IMR-90 (cell line): ENCODE results near the gene ARX. TPM values are rescaled to one million over a fixed set of nuclear protein-coding genes. Genes with fewer than 3 reads are reported as not detected.

ENCODE experiments used
- ATAC-seq: fragments of 200-7000 bp; cut with Tn5 transposase; 2 replicates; pipeline ENCODE4 v1.9.1; 2020; ENCODE audit warnings: low read depth, mild to moderate bottlenecking, moderate library complexity
- BruUV-seq: library from RNA; stranded (reverse); fragments of 400-500 nt; replicated peaks from 2 replicates; lab custom pipeline; 2021; lab: Mats Ljungman, UMichigan
- CTCF ChIA-PET: fragments of 300-600 bp; formaldehyde crosslinking; extraction: SDS; loops from one replicate; lab custom pipeline; 2021; ENCODE audit warnings: antibody characterized with exemption; lab: Yijun Ruan, JAX
- POLR2A ChIA-PET: fragments of 300-600 bp; sonication (Branson Sonifier 250); formaldehyde crosslinking; loops from one replicate; lab custom pipeline; 2022; ENCODE audit warnings: antibody characterized with exemption; ENCODE audit not compliant: unreplicated experiment; lab: Charles Lee
- DNase-seq: peaks from one replicate; pipeline ENCODE4 v3.0.0; 2013
- H2AFZ ChIP-seq: replicated peaks from 2 replicates; pipeline ENCODE3; 2013; ENCODE audit warnings: low read length, mild to moderate bottlenecking; ENCODE audit not compliant: poor library complexity
- H2AK5ac ChIP-seq: 2 replicates; pipeline ENCODE4 v1.6.1; 2013; ENCODE audit warnings: low read depth, low read length, inconsistent platforms
- H2AK9ac ChIP-seq: replicated peaks from 2 replicates; pipeline ENCODE3; 2013; ENCODE audit warnings: mild to moderate bottlenecking, low read depth, low read length, moderate library complexity; ENCODE audit not compliant: poor library complexity
- H2BK120ac ChIP-seq: 2 replicates; pipeline ENCODE4 v1.6.1; 2013; ENCODE audit warnings: low read depth, low read length, inconsistent platforms
- H2BK15ac ChIP-seq: 3 replicates; pipeline ENCODE4 v1.6.1; 2013; ENCODE audit warnings: low read depth, low read length, inconsistent platforms
- H2BK20ac ChIP-seq: 2 replicates; pipeline ENCODE4 v1.6.1; 2013; ENCODE audit warnings: low read depth, mild to moderate bottlenecking, inconsistent platforms, low read length, moderate library complexity
- H2BK5ac ChIP-seq: 2 replicates; pipeline ENCODE4 v1.6.1; 2013; ENCODE audit warnings: mild to moderate bottlenecking, low read depth, low read length, inconsistent platforms; ENCODE audit not compliant: poor library complexity, severe bottlenecking
- H3K14ac ChIP-seq: replicated peaks from 2 replicates; pipeline ENCODE4 v1.6.1; 2013; ENCODE audit warnings: low read depth, low read length, inconsistent platforms
- H3K18ac ChIP-seq: 2 replicates; pipeline ENCODE4 v1.6.1; 2013; ENCODE audit warnings: low read depth, low read length, control low read depth
- H3K23ac ChIP-seq: 2 replicates; pipeline ENCODE4 v1.6.1; 2013; ENCODE audit warnings: low read depth, low read length, inconsistent platforms
- H3K27ac ChIP-seq: 2 replicates; pipeline ENCODE4 v1.5.1; 2013; ENCODE audit warnings: mild to moderate bottlenecking, control low read depth, low read length; ENCODE audit not compliant: insufficient read depth
- H3K27me3 ChIP-seq: 2 replicates; pipeline ENCODE4 v1.6.1; 2013; ENCODE audit warnings: low read length; ENCODE audit not compliant: control insufficient read depth, insufficient read depth
- H3K36me3 ChIP-seq: 2 replicates; pipeline ENCODE4 v1.6.1; 2013; ENCODE audit warnings: low read length, mixed read lengths; ENCODE audit not compliant: control insufficient read depth, insufficient read depth
- H3K4ac ChIP-seq: 2 replicates; pipeline ENCODE4 v1.6.1; 2013; ENCODE audit warnings: low read depth, low read length, inconsistent platforms
- H3K4me1 ChIP-seq: 2 replicates; pipeline ENCODE4 v1.6.1; 2013; ENCODE audit warnings: low read length, mixed read lengths; ENCODE audit not compliant: control insufficient read depth, insufficient read depth
- H3K4me2 ChIP-seq: 2 replicates; pipeline ENCODE4 v1.6.1; 2013; ENCODE audit warnings: low read depth, mild to moderate bottlenecking, control low read depth, low read length, moderate library complexity
- H3K4me3 ChIP-seq: 2 replicates; pipeline ENCODE4 v1.5.1; 2013; ENCODE audit warnings: low read depth, mild to moderate bottlenecking, control low read depth, low read length, moderate library complexity; ENCODE audit not compliant: insufficient read depth
- H3K56ac ChIP-seq: 2 replicates; pipeline ENCODE4 v1.6.1; 2013; ENCODE audit warnings: low read length, inconsistent platforms; ENCODE audit not compliant: insufficient read depth; ENCODE audit errors: extremely low read depth
- H3K79me1 ChIP-seq, 2 experiments: 2 replicates each; pipeline ENCODE4 v1.6.1; 2013; ENCODE audit warnings: low read length in 2 of 2, inconsistent platforms in 1 of 2, low read depth in 1 of 2
- H3K9ac ChIP-seq: 2 replicates; pipeline ENCODE4 v1.6.1; 2013; ENCODE audit warnings: low read depth, low read length, control low read depth
- H3K9me1 ChIP-seq: 2 replicates; pipeline ENCODE4 v1.6.1; 2013; ENCODE audit warnings: low read length, inconsistent platforms; ENCODE audit not compliant: insufficient read depth
- H3K9me3 ChIP-seq: 2 replicates; pipeline ENCODE4 v1.6.1; 2013; ENCODE audit warnings: low read length; ENCODE audit not compliant: control insufficient read depth, insufficient read depth
- H4K20me1 ChIP-seq: 2 replicates; pipeline ENCODE4 v1.6.1; 2013; ENCODE audit warnings: low read length, inconsistent platforms; ENCODE audit not compliant: insufficient read depth
- H4K5ac ChIP-seq: 2 replicates; pipeline ENCODE4 v1.6.1; 2013; ENCODE audit warnings: mild to moderate bottlenecking, low read depth, low read length, control low read depth
- H4K8ac ChIP-seq, 2 experiments: 2 replicates each; pipeline ENCODE4 v1.6.1; 2013; ENCODE audit warnings: low read depth in 2 of 2, low read length in 2 of 2, control low read depth in 1 of 2, inconsistent platforms in 1 of 2
- H4K91ac ChIP-seq: 2 replicates; pipeline ENCODE4 v1.6.1; 2013; ENCODE audit warnings: low read depth, low read length, inconsistent platforms; ENCODE audit not compliant: insufficient read depth
- BHLHE40 ChIP-seq: fragments of 150-350 bp; IDR thresholded peaks from 2 replicates; pipeline ENCODE4 v1.6.1; 2016; ENCODE audit warnings: mild to moderate bottlenecking, low read depth, low read length
- CHD1 ChIP-seq: IDR thresholded peaks from 2 replicates; pipeline ENCODE4 v1.6.1; 2012; ENCODE audit warnings: low read depth, low read length, improper control_type of control experiment
- FOS ChIP-seq: fragments of 150-350 bp; IDR thresholded peaks from 2 replicates; pipeline ENCODE4 v1.6.1; 2016; ENCODE audit warnings: low read depth, low read length
- MAFK ChIP-seq: IDR thresholded peaks from 2 replicates; pipeline ENCODE4 v1.6.1; 2012; ENCODE audit warnings: low read depth, low read length, improper control_type of control experiment
- MXI1 ChIP-seq: IDR thresholded peaks from 2 replicates; pipeline ENCODE4 v1.6.1; 2012; ENCODE audit warnings: low read depth, mild to moderate bottlenecking, low read length, moderate library complexity, borderline replicate concordance
- POLR2A ChIP-seq: IDR thresholded peaks from 2 replicates; pipeline ENCODE4 v1.6.1; 2012; ENCODE audit warnings: mild to moderate bottlenecking, low read depth, low read length
- RAD21 ChIP-seq: IDR thresholded peaks from 2 replicates; pipeline ENCODE4 v1.6.1; 2012; ENCODE audit warnings: low read length, improper control_type of control experiment
- RCOR1 ChIP-seq: IDR thresholded peaks from 2 replicates; pipeline ENCODE4 v1.6.1; 2012; ENCODE audit warnings: mild to moderate bottlenecking, low read length, improper control_type of control experiment; ENCODE audit not compliant: insufficient replicate concordance
- SMC3 ChIP-seq: fragments of 150-350 bp; IDR thresholded peaks from 2 replicates; pipeline ENCODE4 v1.6.1; 2016; ENCODE audit warnings: low read depth, mild to moderate bottlenecking, antibody characterized with exemption, low read length, moderate library complexity
- USF2 ChIP-seq: fragments of 150-350 bp; IDR thresholded peaks from 2 replicates; pipeline ENCODE4 v1.6.1; 2017; ENCODE audit warnings: mild to moderate bottlenecking, antibody characterized with exemption, low read length, low read depth
- WGBS, 2 experiments: methylation state at CpG; one replicate each; pipeline versions ENCODE4 v1.1.5 to v1.1.7; 2013; ENCODE audit warnings: missing lambda C conversion rate in 2 of 2; ENCODE audit not compliant: insufficient read length in 1 of 2; ENCODE audit errors: extremely low coverage in 2 of 2; 5-methylcytosine and 5-hydroxymethylcytosine counted together
- dilution Hi-C: fragments of 300-500 bp; cut with HindIII; formaldehyde crosslinking; loops from one replicate; pipeline ENCODE4 v1.14.3; 2018; ENCODE audit warnings: low sequenced_read_pairs; ENCODE audit not compliant: unreplicated experiment
- in situ Hi-C: fragments of 300-500 bp; cut with MboI; formaldehyde crosslinking; loops from 3 replicates; pipeline ENCODE4 v1.14.3; 2019; ENCODE audit warnings: low sequenced_read_pairs, inconsistent platforms, mixed read lengths
- intact Hi-C: fragments of 100-400 bp; cut with micrococcal nuclease; formaldehyde crosslinking; loops from 2 replicates; pipeline ENCODE4 v1.10.0; 2022
- polyA plus RNA-seq, 3 experiments: library from polyadenylated mRNA; depleted of rRNA; stranded (reverse); fragments of >200 nt; gene quantifications; 2 replicates each; pipeline ENCODE4 v1.2.3, GENCODE V29; 2012; ENCODE audit warnings: low replicate concordance in 1 of 3
- total RNA-seq: library from RNA; depleted of rRNA; stranded (reverse); fragments of >200 nt; gene quantifications from 2 replicates; pipeline ENCODE4 v1.2.3, GENCODE V29; 2012
- TF ChIP-seq, protein P1 (sequence below): conservative IDR thresholded peaks from 2 replicates; pipeline ENCODE4 v1.5.1; 2012; ENCODE audit warnings: mild to moderate bottlenecking, low read depth, low read length, improper control_type of control experiment

Gene ARX
- total and polyA plus RNA-seq, 2 of the 4 experiments (the other 2 are of a cell fraction) = not detected

DNA sequence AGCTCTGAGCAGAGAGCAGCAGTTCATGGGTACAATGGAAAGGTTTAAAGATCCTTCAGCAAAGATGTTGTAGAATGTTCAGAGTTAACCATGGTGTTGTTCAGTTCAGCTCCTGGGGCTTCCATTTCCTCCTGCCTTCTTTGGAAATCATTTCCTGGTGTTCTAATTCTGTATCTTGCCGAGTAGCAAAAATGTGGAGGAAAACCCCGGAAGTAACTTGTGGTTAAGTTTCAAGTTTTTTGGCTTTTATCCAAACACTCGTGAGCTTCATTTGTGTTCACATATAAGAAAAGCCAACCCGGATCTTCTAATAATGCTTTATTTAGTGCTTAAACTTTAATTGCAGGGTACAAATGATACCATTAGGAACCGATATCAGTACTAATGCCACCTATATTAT is 33.6 kb upstream of the ARX start:
- Histone ChIP-seq H4K91ac (no peak overlapping the region), H2AK9ac (no peak overlapping the region), H3K79me1 (no peaks in the 10 kb centered on the region), H3K27me3 (no peaks in the 10 kb centered on the region), H3K9ac (no peak overlapping the region), H2BK120ac (no peak overlapping the region), H3K18ac (no peak overlapping the region), H3K27ac (no peak overlapping the region), H3K56ac (no peak overlapping the region), H3K4ac (no peak overlapping the region), H4K20me1 (no peaks in the 10 kb centered on the region), H2AFZ (no peak overlapping the region), H4K5ac (no peak overlapping the region), H3K4me1 (no peaks in the 10 kb centered on the region), H2AK5ac (no peak overlapping the region), H4K8ac (no peak overlapping the region), H3K36me3 (no peaks in the 10 kb centered on the region), H3K14ac (no peak overlapping the region), H2BK5ac (no peak overlapping the region), H3K4me3 (no peak overlapping the region), H2BK15ac (no peak overlapping the region), H2BK20ac (no peak overlapping the region), H3K23ac (no peak overlapping the region), H3K4me2 (no peak overlapping the region), H3K9me3 (no peaks in the 10 kb centered on the region), H3K9me1 (no peaks in the 10 kb centered on the region)
- in situ Hi-C loops (no loop called here), dilution Hi-C loops (no loop called here), intact Hi-C loops (no loop called here)
- no peak for DNase-seq
- ChIA-PET POLR2A (no interaction called here), CTCF (no interaction called here)
- no peak for ATAC-seq
- no CpG with 5 or more reads among the region's 5 CpGs for WGBS, 2 experiments
- no TSS peak for BruUV-seq
- TF ChIP-seq, protein P1, sequence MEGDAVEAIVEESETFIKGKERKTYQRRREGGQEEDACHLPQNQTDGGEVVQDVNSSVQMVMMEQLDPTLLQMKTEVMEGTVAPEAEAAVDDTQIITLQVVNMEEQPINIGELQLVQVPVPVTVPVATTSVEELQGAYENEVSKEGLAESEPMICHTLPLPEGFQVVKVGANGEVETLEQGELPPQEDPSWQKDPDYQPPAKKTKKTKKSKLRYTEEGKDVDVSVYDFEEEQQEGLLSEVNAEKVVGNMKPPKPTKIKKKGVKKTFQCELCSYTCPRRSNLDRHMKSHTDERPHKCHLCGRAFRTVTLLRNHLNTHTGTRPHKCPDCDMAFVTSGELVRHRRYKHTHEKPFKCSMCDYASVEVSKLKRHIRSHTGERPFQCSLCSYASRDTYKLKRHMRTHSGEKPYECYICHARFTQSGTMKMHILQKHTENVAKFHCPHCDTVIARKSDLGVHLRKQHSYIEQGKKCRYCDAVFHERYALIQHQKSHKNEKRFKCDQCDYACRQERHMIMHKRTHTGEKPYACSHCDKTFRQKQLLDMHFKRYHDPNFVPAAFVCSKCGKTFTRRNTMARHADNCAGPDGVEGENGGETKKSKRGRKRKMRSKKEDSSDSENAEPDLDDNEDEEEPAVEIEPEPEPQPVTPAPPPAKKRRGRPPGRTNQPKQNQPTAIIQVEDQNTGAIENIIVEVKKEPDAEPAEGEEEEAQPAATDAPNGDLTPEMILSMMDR = no peak
- no peak for TF ChIP-seq FOS
- no peak for TF ChIP-seq MAFK
- no peak for TF ChIP-seq MXI1
- TF ChIP-seq RAD21 = no peak
- no peak for TF ChIP-seq RCOR1
- TF ChIP-seq POLR2A = no peak
- TF ChIP-seq CHD1 = no peak
- no peak for TF ChIP-seq SMC3
- TF ChIP-seq USF2 = no peak
- TF ChIP-seq BHLHE40 = no peak
